ELF-1 (cell line): ENCODE measurements around the gene CR2.
"Not testable (repeated sequence)": the region's sequence is repeated elsewhere in the genome, so short reads cannot be mapped to it uniquely, and the experiment has no call there.

ENCODE experiments used
- DNase-seq: peaks from one replicate; pipeline ENCODE4 v3.0.0-alpha.2; 2016; ENCODE audit warnings: low read depth, low spot score

The CR2 gene

DNA sequence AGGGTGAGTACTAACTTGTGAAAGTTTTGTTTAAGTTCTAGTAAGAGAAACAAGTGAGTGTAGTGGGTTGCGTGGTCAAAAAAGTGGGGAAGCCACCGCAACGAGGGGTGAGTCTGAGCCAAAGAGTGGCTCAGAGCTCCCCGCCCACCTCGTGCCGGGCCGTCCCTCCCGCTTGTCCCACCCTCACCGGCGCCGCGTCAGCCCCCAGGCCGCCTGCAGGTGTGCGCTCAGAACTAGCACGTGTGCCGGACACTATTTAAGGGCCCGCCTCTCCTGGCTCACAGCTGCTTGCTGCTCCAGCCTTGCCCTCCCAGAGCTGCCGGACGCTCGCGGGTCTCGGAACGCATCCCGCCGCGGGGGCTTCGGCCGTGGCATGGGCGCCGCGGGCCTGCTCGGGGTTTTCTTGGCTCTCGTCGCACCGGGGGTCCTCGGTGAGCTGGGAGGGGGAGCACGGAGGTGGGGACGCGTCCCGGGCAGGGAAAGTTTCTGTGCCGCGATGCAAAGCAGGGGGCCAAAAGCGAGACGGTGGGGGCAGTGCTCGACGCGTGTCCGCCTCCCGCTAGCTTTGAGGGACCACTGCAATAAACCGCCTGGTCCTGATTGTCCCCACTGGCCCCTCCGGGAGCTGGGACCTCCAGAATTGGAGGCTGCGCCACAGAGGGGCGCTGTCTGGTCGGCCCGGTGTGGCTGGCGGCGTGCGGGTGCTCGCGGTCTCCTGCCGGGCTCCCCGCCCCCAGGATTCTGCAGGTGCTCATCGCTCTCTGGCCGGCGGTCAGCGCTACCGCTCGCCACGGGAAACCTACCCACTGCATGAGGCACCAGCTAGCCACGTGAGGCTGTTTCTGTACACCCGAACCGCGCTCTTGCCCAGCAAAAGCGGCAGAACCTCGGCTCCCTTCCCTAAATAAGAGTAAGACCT, at the start of gene CR2:
Gene CR2, plus strand, starts transcription at position 283 of the 919 bp plus-strand sequence. Its CDS starts 91 bp downstream, at position 374.
- peak; percentile 77 for DNase-seq

DNA sequence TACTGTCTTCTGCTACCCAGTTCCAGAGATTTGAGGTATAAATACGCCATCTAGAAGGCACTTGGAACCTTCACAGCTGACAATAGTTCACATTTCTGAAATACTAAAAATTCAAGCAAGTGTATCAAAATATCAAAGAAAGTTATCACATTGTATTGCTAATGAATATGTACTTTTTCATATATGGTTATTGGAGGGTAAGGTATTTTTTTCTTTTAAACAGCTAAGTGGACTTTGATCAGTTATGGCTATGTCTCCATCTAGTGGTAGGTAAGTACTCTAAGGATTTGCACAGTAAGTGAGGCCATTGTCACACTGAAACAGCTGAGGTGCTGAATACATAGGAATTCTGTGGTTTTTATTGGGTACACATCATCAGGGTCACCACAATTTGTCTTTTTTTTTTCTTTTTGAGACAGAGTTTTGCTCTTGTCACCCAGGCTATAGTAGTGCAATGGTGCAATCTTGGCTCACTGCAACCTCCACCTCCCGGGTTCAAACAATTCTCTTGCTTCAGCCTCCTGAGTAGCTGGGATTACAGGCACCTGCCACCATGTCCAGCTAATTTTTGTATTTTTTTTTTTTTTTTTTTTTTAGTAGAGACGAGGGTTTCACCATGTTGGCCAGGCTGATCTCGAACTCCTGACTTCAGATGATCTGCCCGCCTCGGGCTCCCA, 49.1 kb upstream of the CR2 start:
- DNase-seq, result no peak

DNA sequence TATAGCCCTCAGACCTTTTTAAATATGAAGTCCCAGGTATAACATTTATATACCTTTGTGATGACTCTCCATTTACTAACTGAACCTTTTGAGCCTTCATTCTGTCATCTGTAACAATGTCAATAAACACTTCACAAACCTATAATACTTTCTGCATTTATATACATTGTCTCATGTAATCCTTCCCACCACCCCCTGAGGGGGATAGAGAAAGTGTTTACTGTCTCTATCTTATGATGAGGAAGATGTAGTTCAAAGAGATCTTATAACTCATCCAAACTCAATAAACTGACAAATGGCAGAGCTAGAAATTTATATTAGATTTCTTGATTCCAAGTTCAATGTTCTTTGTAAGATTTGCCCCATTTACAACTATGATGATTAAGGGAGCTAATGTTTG, 48.3 kb upstream of the CR2 start:
- no peak for DNase-seq

DNA sequence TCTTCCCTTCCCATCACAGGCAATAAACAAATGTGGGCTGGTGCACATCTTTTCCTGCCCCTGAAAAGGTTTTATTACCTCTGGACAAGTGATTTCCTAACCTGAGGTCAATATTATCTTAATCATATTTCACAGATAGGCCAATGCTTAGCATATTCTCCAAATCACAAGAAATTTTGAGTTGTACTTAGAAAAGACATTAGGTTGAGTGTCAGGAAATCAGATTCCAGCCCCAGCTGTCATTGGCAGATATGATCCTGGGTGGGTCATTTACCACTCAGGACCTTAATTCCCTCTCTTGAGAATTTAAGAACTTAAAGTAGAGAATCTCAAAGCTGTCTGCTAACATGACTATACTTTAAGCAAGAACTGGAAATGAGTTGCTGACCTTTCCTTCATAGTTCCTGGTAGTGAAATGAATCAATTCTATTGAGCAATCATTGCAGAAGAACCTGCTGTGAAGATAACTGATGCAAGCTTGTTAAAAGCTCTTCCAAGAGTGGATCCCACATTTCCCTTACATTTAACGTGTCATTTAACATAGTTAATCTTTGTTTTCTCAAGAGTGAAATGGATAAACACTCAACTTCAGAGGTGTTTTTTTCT, 46.4 kb upstream of the CR2 start:
- DNase-seq, result no peak

DNA sequence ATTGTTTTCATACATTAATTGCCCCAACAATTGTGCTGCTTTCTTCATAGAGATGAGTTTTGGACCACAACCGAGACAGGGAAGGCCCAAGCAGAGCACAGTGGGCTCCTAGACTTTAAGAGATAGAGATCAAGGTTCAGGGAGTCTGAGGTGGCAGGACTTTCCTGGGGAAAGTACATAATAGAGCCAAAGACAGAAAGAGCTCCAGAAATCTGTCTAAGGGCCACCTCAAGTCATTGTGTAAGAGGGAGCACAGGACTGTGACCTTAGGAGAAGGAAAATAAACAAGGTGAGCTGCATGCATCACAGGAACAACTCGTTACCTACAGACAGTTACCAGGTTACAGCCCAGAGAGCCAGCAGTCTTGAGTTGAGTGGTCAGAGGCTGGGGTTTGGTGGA, 41.3 kb upstream of the CR2 start:
- DNase-seq, result no peak

DNA sequence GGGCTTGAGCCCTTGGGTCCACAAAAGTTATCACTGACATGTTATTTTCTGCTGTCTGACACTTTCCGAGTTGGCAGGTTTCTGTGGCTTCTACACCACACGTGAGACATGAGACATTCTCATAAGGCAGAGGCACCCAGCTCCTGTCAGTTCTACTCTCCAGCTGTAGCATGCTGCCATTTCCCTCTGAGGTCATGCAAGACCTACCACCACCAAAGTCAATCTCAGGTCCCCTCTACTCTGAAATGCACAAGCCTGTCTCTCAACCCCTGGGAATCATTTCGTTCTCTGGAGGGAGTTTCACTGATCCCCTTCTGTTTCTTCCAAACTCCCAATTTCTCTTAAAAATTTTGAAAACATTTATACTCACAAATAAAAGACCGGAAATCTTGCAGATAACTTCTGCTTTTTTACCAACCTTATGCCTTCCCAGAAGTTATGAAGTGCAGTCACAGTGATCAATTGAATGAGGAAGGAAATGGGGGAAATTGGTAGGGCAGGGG, 39.5 kb upstream of the CR2 start:
- no peak for DNase-seq

DNA sequence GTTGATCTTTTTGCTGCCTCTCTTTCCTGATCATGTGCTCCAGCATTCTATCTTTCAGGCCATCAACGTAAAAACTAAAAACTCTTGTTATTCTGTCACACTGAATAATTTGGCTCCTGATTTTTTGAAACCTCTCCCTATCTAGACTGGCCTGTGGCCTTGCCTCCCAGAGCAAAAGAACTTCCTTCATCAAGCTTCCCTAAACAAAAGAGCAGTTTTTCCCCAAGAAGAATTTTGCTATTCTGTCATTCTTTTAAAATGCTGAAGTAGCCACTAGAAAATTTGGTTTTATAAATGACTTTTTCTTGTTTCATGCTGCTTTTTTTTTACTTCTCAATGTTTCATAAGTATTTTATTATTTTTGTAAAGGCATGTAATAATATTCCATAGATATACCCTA, 37.1 kb upstream of the CR2 start:
- no peak for DNase-seq

DNA sequence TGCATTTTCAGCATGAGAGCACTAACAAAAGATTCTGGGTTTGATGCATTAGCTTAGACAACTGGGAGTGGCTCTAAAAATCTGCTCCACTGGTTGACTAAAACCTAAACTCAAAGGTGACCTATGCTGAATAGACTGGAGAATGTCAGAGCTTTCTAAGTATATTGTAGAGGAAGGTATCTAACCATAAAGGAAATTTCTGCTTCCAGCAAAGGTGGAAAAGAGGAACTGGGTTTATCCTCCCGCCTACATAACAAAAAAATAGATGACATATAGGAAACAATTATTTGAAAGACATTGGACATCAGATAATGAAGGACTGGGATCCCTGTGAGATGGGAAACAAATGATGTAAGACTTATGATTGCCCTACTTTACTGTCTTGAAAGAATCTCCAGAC, 35.8 kb upstream of the CR2 start:
- no peak for DNase-seq

DNA sequence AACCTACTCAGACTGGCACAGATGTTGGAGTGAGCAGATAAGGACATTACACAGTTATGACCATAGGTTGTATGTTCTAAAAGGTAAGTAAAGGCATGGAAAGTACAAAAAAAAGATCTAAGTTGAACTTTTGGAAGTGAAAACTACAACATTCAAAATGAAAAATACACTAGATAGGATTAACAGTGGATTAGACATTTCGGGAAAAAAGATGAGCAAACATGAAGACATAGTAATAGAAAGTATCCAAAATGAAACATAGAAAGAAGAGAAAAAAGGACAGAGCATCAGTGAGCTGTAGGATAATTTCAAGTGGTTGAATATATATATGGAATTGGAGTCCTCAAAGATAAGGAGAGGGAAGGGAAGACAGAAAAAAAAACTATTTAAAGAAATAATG, 34.0 kb upstream of the CR2 start:
- DNase-seq, result no peak

DNA sequence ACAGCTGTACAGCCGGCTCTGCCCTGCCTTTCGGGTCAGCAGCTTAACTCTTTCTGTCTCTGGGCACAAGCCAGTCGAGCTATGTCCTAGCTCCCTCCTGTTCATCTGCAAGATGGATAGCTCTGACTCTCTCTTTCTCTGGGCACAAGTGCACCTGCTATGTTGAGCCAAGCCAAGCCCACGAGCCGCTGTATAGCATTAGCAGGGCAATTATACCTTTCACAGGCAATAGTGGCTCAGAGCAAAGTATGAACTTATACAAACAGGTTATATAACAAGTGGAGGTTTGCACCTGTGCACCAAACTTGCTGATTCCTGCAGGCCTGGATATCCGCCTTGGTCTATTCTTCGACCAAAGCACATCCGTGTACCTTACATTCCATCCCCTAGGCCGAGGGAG, 33.0 kb upstream of the CR2 start:
- DNase-seq, result no peak

DNA sequence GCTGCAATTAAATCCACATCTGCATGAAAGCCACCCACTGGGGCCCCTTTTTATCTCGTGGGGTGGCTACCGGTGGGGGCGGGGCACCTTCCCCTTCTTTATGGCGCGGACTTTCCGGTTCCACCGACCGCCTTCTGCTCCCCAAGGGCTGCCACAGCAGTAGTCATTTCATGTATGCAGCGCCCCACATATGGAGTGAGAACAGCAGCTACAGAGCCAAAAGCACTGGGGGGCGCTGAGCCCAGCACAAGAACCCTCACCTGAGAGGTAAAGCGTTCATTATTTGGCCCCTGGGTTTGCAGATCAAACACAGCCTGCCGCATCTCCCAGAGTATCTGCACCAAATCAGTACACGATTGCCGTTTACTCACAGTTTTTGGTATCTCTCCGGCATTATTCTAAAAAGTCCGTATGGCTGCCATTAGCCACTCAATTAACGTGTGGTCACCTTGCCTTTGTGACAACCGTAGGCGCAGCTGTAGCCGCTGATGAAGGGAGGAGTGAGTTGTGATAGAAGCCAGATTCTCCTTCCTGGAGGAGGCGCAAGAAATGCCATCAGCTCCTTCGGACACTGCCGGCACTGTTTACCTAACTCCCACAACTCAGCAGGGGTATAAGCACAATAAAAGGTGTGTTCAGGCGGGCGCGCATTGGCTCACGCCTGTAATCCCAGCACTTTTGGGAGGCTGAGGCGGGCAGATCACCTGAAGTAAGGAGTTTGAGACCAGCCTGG, 30.4 kb upstream of the CR2 start:
- DNase-seq, result peak; percentile 71

DNA sequence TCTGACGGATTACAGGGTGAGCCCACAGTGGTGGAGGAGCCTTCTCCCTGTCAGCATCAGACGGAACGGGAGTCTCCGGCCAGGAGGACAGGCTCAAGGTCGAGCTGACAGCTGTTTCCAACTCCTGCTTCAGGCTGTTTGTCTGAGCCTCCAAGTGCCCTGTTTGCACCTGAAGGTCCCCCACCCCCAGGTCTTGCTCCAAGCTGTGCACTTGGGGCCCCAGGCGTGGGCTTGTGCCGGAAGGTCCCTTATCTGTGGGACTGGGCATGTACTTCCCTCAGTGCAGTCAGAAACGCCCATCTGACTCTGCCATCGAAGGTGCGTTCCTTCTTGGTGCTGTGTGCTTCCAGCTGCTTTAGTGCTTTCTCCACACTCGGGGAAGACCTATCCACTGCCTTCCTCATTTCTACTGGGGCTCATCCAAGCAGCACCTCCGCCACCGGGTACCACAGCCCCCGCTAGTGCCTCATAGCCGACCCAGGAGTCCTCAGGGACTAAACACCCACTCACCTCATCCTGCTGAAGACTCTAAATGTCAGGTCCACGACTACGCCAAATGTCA, 29.5 kb upstream of the CR2 start:
- no peak for DNase-seq

DNA sequence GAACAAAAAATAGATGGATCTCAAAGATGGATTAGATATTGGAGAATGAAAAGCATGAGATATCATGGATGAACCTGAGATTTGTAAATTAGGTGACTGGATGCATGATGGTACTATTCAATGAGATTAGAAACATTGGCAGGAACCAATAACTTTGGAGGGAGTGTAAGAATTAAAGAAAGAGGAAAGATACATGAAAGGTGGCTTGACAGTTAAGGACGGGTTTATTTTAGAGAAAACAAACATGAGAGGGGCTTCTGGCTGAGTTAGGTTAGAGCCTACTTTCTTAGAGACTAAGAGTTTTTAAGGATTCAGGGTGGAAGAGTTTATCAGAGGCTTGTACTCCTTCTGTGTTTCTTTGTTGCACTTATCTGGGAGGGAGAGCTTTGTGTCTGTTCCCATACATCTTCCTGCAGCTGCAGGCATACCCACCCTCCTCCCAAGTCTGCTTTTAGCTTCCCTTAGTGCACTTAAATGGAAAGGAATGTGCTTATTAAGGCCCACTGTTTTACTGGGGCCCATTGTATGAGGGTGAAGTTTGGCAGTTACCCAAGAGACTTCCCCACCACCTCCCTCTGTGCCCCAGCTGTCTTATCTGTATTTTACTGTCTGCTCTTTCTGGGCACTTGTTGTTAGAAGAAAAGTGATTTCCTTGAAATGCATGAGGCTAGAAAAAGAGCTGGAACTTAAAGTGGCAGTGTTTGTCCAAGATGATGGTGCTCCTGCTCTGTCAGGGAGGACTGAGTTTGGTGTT, 26.1 kb upstream of the CR2 start:
- no peak for DNase-seq

DNA sequence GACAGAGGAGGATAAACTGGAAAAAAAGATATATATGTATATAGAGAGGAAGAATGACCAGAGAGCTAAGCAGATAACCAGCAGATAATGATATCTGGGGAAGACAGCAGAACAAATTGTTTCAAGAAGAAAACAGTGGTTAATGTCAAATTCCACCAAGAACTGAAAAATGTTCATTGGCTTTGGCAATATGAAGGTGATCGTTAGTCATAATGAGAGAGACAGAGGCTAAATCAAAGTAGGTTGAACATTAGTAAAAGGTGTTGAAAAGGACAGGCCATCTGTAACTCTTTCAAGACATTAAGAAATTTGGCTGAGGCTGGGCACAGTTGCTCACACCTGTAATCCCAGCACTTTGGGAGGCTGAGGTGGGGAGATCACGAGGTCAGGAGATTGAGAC, 25.3 kb upstream of the CR2 start:
- DNase-seq, result no peak

DNA sequence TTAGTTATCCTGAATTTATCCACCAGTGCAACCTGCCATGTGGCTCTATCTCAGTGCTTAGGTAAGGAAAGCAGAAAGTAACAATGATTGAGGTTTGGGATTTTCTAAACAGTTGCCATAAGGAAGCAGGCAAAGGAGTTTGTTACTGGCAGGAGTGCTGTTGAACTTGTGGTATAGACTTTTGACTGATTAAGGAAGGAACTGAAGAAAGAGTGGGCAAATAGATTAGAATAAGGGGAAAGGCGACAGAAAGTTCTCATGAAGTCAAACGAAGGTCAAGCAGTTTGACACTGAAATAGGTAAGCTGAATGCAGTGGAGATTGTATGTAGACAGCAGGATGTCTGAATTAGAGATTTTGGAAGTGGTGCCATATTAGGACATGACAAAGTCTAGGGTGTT, 24.2 kb upstream of the CR2 start:
- no peak for DNase-seq

DNA sequence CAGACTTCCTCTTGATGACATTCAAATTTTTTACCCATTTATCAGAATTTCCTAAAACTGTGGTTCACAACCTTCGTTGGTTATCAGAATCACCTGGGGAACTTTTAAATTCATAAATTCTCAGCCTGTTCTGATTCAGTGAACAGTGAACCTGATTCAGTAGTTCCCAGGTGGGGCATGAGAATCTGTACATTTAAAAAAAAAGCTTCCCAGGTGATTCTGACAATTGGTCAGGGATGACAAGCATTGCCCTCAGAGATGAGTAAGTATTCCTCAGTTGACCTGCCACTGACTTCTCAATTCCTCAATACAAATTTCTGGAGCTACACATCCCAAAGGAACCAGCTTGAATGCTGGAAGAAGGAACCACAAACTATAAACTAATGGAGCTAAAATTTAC, 23.5 kb upstream of the CR2 start:
- DNase-seq, result no peak

DNA sequence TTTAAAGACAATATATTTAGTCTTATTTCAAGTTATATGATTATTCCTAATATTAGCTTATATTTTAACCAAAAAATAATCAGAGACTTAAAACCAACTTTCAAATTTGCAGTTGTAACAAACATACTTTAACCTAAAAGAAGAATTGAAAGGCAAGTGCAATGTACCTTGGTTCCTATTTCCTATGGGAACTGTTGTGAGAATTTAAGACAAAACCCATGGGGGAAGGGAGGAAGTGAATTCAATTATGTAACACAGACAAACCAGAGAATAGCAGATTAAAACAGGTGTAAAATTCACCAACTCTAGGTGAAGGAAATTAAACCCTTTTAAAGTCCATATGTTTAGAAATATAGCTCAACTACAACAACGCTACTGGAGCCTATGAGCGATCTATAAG, 22.6 kb upstream of the CR2 start:
- no peak for DNase-seq

DNA sequence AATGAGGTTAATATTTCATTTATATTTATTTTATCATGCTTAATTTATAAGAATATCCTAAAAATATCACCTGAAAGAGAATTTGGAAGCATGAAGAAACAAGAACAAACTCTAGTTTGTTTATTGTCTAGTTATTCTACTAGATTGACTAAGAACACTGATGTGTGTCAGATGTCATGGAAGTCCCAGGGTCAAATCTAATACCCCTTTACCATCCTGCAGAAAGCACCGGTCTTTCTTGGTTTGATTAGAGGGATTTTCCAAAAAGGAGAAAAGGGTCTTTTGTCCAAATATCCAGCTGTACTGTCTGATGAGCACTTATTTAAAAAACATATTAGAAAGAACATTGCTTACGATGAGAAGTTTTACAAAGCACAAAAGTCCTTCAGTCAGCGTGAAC, 20.7 kb upstream of the CR2 start:
- no peak for DNase-seq

DNA sequence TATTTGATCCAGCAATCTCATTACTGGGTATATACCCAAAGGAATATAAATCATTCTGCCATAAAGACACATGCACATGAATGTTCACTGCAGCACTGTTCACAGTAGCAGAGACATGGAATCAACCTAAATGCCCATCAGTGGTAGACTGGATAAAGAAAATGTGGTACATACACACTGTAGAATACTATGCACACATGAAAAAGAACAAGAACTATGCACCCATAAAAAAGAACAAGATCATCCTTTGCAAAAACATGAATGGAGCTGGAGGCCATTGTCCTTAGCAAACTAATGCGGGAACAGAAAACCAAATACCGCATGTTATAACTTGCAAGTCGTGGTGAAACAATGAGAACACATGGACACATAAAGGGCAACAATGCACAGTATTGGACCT, 17.4 kb upstream of the CR2 start:
- not testable (repeated sequence) for DNase-seq

DNA sequence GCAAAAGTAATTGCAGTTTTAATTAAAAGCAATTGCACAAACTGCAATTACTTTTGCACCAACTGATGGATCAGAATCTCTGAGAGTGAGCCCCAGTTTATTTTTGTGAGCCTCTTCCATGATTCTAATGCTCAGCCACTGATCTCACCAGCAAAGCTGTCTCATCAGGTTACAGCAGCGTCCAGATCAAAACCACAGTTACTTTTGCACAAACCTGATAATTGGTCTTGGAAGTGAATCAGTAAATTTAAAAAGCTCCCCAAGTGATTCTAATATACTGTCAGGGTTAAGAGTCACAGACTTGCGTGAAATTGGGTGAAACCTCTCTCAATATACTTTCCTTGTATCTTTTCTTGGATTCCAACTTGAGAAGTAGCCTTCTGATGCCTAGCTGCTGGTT, 13.5 kb upstream of the CR2 start:
- DNase-seq, result no peak
